ENCODE measurements around the gene HOXC12.

DNA sequence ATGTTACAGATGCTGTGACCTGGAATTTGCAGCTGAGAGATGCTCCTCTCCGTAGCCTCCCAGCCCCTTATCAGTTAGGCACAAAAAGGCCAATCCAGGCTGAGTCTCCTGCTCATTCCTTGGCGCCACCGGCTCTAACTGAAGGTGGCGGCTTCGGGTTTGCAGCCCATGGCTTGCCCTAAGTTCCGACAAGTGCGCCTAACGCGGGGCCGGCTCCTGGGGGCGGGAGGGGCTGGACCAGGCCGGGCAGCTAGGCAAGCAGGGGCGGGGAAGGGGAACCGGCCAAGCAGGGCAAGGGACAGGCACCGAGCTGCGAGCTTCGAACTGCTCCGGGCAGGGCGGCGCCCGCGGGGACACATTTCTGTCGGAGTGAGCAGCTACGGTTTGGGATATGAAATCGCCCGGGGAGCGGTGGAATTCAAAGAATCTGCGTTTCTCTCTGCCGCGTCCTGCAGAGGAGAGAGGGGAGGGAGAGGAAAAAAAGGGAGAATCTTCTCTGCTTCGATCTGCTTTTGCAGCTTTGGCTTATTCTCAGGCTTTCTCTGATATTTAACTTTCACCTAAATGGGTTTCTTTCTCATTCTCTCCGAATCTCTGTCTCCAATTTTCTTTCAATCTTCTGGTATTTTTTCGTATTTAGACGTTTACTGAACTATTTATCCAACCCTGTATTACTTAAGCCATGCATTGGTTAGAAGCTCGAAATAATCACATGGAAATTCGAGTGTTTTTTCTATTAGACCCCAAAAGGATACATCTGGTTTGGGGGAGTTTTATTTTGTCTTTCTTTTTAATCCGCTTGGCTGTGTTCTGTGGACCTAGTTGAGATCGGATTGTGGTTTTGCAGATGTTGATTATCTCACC lies 1.6 kb upstream of the HOXC12 start:
- TF ChIP-seq, protein P1, sequence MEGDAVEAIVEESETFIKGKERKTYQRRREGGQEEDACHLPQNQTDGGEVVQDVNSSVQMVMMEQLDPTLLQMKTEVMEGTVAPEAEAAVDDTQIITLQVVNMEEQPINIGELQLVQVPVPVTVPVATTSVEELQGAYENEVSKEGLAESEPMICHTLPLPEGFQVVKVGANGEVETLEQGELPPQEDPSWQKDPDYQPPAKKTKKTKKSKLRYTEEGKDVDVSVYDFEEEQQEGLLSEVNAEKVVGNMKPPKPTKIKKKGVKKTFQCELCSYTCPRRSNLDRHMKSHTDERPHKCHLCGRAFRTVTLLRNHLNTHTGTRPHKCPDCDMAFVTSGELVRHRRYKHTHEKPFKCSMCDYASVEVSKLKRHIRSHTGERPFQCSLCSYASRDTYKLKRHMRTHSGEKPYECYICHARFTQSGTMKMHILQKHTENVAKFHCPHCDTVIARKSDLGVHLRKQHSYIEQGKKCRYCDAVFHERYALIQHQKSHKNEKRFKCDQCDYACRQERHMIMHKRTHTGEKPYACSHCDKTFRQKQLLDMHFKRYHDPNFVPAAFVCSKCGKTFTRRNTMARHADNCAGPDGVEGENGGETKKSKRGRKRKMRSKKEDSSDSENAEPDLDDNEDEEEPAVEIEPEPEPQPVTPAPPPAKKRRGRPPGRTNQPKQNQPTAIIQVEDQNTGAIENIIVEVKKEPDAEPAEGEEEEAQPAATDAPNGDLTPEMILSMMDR (conservative IDR thresholded peaks at IDR 0.05; ENCODE audit: low read length), result no peak
- TF ChIP-seq EZH2phosphoT487 (IDR thresholded peaks at IDR 0.05; ENCODE audit: borderline replicate concordance, low read depth, low read length), result peak; percentile 28; the same call in 1 of the 2 replicates

Data from OCI-LY7 (cell line).